ENCODE data around the gene LRRC74A.
A peak's percentile ranks its signal among the peaks of the same experiment; 100 is the strongest.

The LRRC74A gene

GRCh38 chr14:76848879-76849278, 22.7 kb downstream of the LRRC74A start:
- DNase-seq (ENCODE audit: low spot score) = no peak

GRCh38 chr14:76855066-76855465, 28.9 kb downstream of the LRRC74A start:
- no peak for DNase-seq (ENCODE audit: low spot score)

- DNase-seq (ENCODE audit: low spot score) = no peak
Measured at GRCh38 chr14:76856769-76857168, 30.6 kb downstream of the LRRC74A start.

GRCh38 chr14:76861574-76862255, 35.5 kb downstream of the LRRC74A start:
- DNase-seq (ENCODE audit: low spot score) = no peak

GRCh38 chr14:76862546-76863282, 36.5 kb downstream of the LRRC74A start:
- DNase-seq (ENCODE audit: low spot score) = no peak

GRCh38 chr14:76863724-76864407, 37.7 kb downstream of the LRRC74A start:
- no peak for DNase-seq (ENCODE audit: low spot score)

- DNase-seq (ENCODE audit: low spot score) = no peak
Measured at GRCh38 chr14:76866456-76866855, 40.2 kb downstream of the LRRC74A start.

- no peak for DNase-seq (ENCODE audit: low spot score)
Measured at GRCh38 chr14:76867516-76868453, 41.6 kb downstream of the LRRC74A start.

GRCh38 chr14:76868454-76869170, 42.4 kb downstream of the LRRC74A start:
- DNase-seq (ENCODE audit: low spot score) = no peak

- no peak for DNase-seq (ENCODE audit: low spot score)
Measured at GRCh38 chr14:76870166-76870565, 44.0 kb downstream of the LRRC74A start.

GRCh38 chr14:76872796-76873432, 46.7 kb downstream of the LRRC74A start:
- peak; percentile 74 for DNase-seq (ENCODE audit: low spot score)

- DNase-seq (ENCODE audit: low spot score) = no peak
Measured at GRCh38 chr14:76874734-76875133, 48.5 kb downstream of the LRRC74A start.

- peak; percentile 88 for DNase-seq (ENCODE audit: low spot score)
Measured at GRCh38 chr14:76876076-76876475, 49.9 kb downstream of the LRRC74A start.

- DNase-seq (ENCODE audit: low spot score) = no peak
Measured at GRCh38 chr14:76877871-76878270, 51.7 kb downstream of the LRRC74A start.

- no peak for DNase-seq (ENCODE audit: low spot score)
Measured at GRCh38 chr14:76880449-76880848, 54.2 kb downstream of the LRRC74A start.

- DNase-seq (ENCODE audit: low spot score) = no peak
Measured at GRCh38 chr14:76881348-76881747, 55.1 kb downstream of the LRRC74A start.

- peak; percentile 39 for DNase-seq (ENCODE audit: low spot score)
Measured at GRCh38 chr14:76882651-76883050, 56.4 kb downstream of the LRRC74A start.

GRCh38 chr14:76883447-76883846, 57.2 kb downstream of the LRRC74A start:
- no peak for DNase-seq (ENCODE audit: low spot score)

GRCh38 chr14:76884394-76884793, 58.2 kb downstream of the LRRC74A start:
- DNase-seq (ENCODE audit: low spot score) = no peak

- no peak for DNase-seq (ENCODE audit: low spot score)
Measured at GRCh38 chr14:76884853-76885276, 58.7 kb downstream of the LRRC74A start.

GRCh38 chr14:76887191-76887590, 61.0 kb downstream of the LRRC74A start:
- DNase-seq (ENCODE audit: low spot score) = peak; percentile 61
